Activated CD8-positive, alpha-beta memory T cell treated with anti-CD3 and anti-CD28 coated beads, Interleukin-2, amount 50 U/mL, for 24 hours (primary cell): ENCODE results near the gene UNC13B.
"Not testable (repeated sequence)": the region's sequence is repeated elsewhere in the genome, so short reads cannot be mapped to it uniquely, and the experiment has no call there.

ENCODE experiments used
- DNase-seq: peaks from one replicate; pipeline ENCODE4 v3.0.0-alpha.2; 2020; ENCODE audit errors: extremely low read depth

The UNC13B gene

GRCh38 chr9:35163413-35163812, 1.6 kb downstream of the UNC13B start:
- no peak for DNase-seq

DNA sequence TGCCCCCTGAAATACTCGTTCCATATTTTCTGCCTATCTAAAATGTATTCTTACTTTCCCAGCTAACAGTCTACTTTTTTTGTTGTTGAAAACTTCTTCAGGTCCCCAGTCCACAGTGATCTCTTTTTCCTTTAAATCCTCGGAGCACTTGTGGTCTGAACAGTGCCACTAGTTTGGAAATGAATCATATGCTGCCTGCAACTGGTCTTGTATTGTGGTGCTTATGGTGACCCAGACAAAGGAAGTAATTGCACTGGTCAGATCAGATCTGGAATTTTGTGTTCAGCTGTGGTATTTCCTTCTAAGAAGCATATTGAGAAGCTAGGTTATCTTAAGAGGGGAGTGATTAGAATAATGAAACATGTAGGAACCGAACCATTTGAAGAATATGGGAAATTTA, 2.9 kb downstream of the UNC13B start:
- no peak for DNase-seq

- not testable (repeated sequence) for DNase-seq
Observed at GRCh38 chr9:35167429-35167828, 5.6 kb downstream of the UNC13B start.

- no peak for DNase-seq
Observed at GRCh38 chr9:35168963-35169362, 7.2 kb downstream of the UNC13B start.

GRCh38 chr9:35172878-35173277, 11.1 kb downstream of the UNC13B start:
- DNase-seq, result no peak

- DNase-seq, result no peak
Observed at GRCh38 chr9:35177520-35177919, 15.7 kb downstream of the UNC13B start.

DNA sequence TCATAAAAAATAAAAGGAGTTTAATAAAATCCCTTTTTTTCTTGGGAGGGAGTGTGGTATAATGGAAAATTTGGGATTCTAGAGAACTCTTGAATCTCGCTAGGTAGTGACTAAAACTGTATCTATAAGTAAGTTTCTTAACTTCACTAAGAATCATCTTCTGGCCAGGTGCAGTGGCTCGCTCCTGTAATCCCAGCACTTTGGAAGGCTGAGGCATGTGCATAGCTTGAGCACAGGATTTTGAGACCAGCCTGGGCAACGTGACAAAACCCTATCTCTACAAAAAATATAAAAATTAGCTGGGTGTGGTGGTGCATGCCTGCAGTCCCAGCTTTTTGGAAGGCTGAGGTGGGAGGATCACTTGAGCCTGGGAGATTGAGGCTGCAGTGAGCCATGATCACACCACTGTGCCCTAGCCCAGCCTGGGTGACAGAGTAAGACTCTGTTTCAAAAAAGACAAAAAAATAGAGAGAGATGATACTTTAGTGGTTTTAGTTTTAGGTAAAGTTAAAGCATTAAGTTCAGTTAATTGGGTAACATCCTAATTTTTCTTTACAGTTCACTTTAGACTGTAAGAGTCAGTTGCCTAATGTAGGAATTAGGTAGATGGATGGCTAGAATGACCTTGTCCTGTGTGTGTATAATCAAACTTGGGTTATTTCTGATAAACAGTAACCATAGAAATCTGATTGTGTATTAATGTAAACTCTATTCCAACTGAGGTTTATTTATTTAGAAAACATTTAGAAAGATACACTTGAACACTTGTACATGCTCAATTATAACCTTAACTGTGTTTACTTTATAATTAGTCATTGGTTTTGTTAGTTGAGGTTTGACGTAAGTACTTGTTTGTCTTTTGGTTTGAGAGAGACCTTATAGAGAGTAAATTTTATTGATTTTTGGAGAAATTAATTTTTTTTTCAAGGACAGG, 17.8 kb downstream of the UNC13B start:
- no peak for DNase-seq

- DNase-seq, result no peak
Observed at GRCh38 chr9:35180801-35181200, 19.0 kb downstream of the UNC13B start.

GRCh38 chr9:35182401-35182800, 20.6 kb downstream of the UNC13B start:
- not testable (repeated sequence) for DNase-seq

DNA sequence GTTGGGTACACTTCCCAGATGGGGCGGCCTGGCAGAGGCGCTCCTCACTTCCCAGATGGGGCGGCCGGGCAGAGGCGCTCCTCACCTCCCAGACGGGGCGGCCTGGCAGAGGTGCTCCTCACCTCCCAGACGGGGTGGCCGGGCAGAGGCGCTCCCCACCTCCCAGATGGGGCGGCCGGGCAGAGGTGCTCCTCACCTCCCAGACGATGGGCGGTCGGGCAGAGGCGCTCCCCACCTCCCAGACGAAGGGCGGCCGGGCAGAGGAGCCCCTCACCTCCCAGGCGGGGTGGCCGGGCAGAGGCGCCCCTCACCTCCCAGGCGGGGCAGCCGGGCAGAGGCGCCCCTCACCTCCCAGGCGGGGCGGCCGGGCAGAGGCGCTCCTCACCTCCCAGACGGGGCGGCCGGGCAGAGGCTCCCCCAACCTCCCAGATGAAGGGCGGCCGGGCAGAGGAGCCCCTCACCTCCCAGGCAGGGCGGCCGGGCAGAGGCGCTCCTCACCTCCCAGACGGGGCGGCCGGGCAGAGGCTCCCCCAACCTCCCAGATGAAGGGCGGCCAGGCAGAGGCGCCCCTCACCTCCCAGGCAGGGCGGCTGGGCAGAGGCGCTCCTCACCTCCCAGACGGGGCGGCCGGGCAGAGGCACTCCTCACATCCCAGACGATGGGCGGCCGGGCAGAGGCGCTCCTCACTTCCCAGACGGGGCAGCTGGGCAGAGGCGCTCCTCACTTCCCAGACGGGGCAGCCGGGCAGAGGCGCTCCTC, 21.4 kb downstream of the UNC13B start:
- not testable (repeated sequence) for DNase-seq

DNA sequence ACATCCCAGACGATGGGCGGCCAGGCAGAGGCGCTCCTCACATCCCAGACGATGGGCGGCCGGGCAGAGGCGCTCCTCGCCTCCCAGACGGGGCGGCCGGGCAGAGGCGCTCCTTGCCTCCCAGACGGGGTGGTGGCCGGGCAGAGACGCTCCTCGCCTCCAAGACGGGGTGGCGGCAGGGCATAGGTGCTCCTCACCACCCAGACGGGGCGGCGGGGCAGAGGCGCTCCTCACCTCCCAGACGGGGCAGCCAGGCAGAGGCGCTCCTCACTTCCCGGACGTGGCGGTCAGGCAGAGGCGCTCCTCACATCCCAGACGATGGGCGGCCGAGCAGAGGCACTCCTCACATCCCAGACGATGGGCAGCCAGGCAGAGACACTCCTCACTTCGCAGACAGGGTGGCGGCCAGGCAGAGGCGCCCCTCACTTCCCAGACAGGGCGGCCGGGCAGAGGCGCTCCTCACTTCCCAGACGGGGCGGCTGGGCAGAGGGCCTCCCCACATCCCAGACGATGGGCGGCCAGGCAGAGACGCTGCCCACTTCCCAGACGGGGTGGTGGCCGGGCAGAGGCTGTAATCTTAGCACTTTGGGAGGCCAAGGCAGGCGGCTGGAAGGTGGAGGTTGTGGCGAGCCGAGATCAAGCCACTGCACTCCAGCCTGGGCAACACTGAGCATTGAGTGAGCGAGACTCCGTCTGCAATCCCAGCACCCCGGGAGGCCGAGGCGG, 22.1 kb downstream of the UNC13B start:
- not testable (repeated sequence) for DNase-seq

GRCh38 chr9:35186524-35186923, 24.7 kb downstream of the UNC13B start:
- no peak for DNase-seq

- DNase-seq, result no peak
Observed at GRCh38 chr9:35190203-35190602, 28.4 kb downstream of the UNC13B start.

GRCh38 chr9:35191105-35191504, 29.3 kb downstream of the UNC13B start:
- no peak for DNase-seq

GRCh38 chr9:35193762-35194161, 32.0 kb downstream of the UNC13B start:
- DNase-seq, result no peak

DNA sequence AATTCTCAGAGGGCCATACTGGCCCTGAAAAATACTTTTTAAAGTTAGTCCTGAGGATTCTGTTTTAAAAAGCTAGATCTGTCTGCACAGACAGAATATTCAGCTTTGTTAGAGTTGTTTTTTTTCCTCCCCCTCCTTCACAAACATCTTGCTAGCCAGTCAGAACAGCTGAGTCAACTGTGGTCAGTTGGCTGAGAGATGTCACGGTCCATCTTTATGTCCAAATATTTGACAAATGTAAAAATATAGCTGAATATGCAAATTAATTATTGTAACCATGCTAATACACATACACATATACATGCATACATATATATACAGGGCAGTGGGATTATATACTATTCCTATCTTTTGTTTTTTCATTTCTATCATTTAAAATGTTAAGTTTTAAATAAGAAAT, 33.9 kb downstream of the UNC13B start:
- DNase-seq, result no peak

DNA sequence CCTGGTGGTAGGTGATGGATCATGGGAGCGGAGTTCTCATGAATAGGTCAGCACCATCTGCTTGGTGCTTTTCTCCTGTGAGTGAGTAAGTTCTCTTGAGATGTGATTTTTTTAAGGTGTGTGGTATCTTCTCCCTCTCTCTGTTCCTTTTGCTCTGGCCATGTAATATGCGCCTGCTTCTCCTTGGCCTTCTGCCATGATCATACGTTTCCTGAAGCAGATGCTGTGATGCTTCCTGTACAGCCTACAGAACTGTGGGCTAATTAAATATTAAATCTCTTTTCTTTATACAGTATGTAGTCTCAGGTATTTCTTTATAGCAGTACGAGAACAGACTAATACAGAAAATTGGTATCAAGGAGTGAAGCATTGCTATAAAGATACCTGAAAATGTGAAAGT, 36.4 kb downstream of the UNC13B start:
- DNase-seq, result no peak

- no peak for DNase-seq
Observed at GRCh38 chr9:35203528-35203927, 41.7 kb downstream of the UNC13B start.

DNA sequence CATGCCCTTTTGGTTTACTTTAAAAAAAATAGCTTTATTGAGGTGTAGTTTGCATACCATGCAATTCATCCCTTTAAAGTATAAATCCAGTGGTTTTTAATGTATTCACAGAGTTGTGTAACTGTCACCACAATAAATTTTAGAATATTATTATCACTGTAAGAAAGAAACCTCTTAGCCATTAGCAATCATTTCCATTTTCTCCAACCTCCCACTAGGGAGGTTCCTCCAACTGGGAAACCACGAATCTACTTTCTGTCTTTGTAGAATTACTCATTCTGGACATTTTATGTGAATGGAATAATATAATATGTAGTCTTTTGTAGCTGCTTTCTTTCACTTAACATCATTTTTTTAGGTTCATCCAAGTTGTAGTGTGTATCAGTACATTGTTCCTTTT, 43.5 kb downstream of the UNC13B start:
- DNase-seq, result no peak

DNA sequence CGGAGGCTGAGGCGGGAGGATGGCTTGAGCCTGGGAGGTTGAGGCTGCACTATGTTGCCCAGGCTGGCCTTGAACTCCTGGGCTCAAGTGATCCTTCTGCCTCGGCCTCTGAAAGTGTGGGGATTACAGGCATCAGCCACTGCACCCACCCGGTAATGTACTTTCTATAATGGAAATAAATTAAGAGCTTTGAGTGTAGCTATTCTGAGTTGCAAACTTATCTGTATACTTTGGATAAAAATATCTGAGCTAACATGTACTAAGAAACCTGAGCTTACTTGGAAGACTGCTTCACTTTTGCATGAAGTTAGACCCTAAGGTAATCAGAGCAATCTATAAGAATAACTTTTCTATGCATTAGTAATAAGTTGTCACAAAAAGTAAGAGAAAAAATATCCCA, 50.0 kb downstream of the UNC13B start:
- DNase-seq, result no peak

GRCh38 chr9:35220659-35221338, 59.0 kb downstream of the UNC13B start:
- DNase-seq, result no peak

- no peak for DNase-seq
Observed at GRCh38 chr9:35225677-35226076, 63.9 kb downstream of the UNC13B start.
